ENCODE data around the gene TBXAS1. TPM values are rescaled to one million over a fixed set of nuclear protein-coding genes. Genes with fewer than 3 reads are reported as not detected.

The TBXAS1 gene
- total RNA-seq, 1 donor from 2014 or later: 65.4 TPM

GRCh38 chr7:139845443-139845805 lies 16.4 kb downstream of the TBXAS1 start:
- H3K4me1 ChIP-seq: no peaks in the 10 kb centered on the region
- intact Hi-C loops (cut with DNase I): no loop called here
- TF ChIP-seq CTCF (IDR thresholded peaks at IDR 0.05): no peak
- H3K27me3 ChIP-seq: no peaks in the 10 kb centered on the region
- DNase-seq (no peak), ATAC-seq (no peak)
- no peak overlapping the region for H3K27ac ChIP-seq
- no peak overlapping the region for H3K4me3 ChIP-seq
- no peaks in the 10 kb centered on the region for H3K36me3 ChIP-seq
- no peaks in the 10 kb centered on the region for H3K9me3 ChIP-seq

GRCh38 chr7:139846297-139846696 lies 17.2 kb downstream of the TBXAS1 start:
- H3K27me3 ChIP-seq: no peaks in the 10 kb centered on the region
- intact Hi-C loops (cut with DNase I): no loop called here
- DNase-seq: no peak

GRCh38 chr7:139848274-139848673 lies 19.2 kb downstream of the TBXAS1 start:
- H3K27ac ChIP-seq: no peak overlapping the region
- no peaks in the 10 kb centered on the region for H3K27me3 ChIP-seq
- H3K4me3 ChIP-seq: no peak overlapping the region
- H3K9me3 ChIP-seq: no peaks in the 10 kb centered on the region
- intact Hi-C loops (cut with DNase I): no loop called here
- H3K4me1 ChIP-seq: peaks cover under 1% of the 10 kb centered on the region
- no peaks in the 10 kb centered on the region for H3K36me3 ChIP-seq
- ATAC-seq (no peak), DNase-seq (no peak)
- no peak for TF ChIP-seq CTCF (IDR thresholded peaks at IDR 0.05)

More at GRCh38 chr7:139846297-139846696, 17.2 kb downstream of the TBXAS1 start:
- Histone ChIP-seq H3K9me3 (no peaks in the 10 kb centered on the region), H3K4me1 (no peaks in the 10 kb centered on the region), H3K36me3 (no peaks in the 10 kb centered on the region), H3K27ac (no peak overlapping the region), H3K4me3 (no peak overlapping the region)
- ATAC-seq: no peak
- TF ChIP-seq CTCF (IDR thresholded peaks at IDR 0.05): no peak

- ATAC-seq: no peak
- no peak overlapping the region for H3K27ac ChIP-seq
- DNase-seq: no peak
- no peak for TF ChIP-seq CTCF (IDR thresholded peaks at IDR 0.05)
- H3K4me3 ChIP-seq: no peak overlapping the region
- intact Hi-C loops (cut with DNase I): no loop called here
- H3K36me3 ChIP-seq: no peaks in the 10 kb centered on the region
- no peaks in the 10 kb centered on the region for H3K9me3 ChIP-seq
- H3K4me1 ChIP-seq: peaks cover 22% of the 10 kb centered on the region
- no peaks in the 10 kb centered on the region for H3K27me3 ChIP-seq
These were observed 21.8 kb downstream of the TBXAS1 start for GRCh38 chr7:139850906-139851305.

GRCh38 chr7:139851770-139852481 lies 22.9 kb downstream of the TBXAS1 start:
- DNase-seq: no peak
- TF ChIP-seq CTCF (IDR thresholded peaks at IDR 0.05): no peak

GRCh38 chr7:139852482-139852845 lies 23.4 kb downstream of the TBXAS1 start:
- ATAC-seq: no peak
- intact Hi-C loops (cut with DNase I): no loop called here
- peaks cover 25% of the 10 kb centered on the region for H3K4me1 ChIP-seq
- no peak overlapping the region for H3K4me3 ChIP-seq
- no peak for TF ChIP-seq CTCF (IDR thresholded peaks at IDR 0.05)
- no peaks in the 10 kb centered on the region for H3K9me3 ChIP-seq
- no peak for DNase-seq
- no peak overlapping the region for H3K27ac ChIP-seq
- no peaks in the 10 kb centered on the region for H3K27me3 ChIP-seq
- H3K36me3 ChIP-seq: no peaks in the 10 kb centered on the region

More at GRCh38 chr7:139851770-139852481, 22.9 kb downstream of the TBXAS1 start:
- Histone ChIP-seq H3K4me1 (peaks cover 25% of the 10 kb centered on the region), H3K36me3 (no peaks in the 10 kb centered on the region), H3K27ac (no peak overlapping the region), H3K9me3 (no peaks in the 10 kb centered on the region), H3K27me3 (no peaks in the 10 kb centered on the region), H3K4me3 (no peak overlapping the region)
- intact Hi-C loops (cut with DNase I): no loop called here
- ATAC-seq: no peak
